Fibroblast of mammary gland (primary cell): ENCODE results near the gene TEDC2.

Experiments used
- DNase-seq: peaks from one replicate; pipeline ENCODE4 v3.0.0-alpha.2; 2010; ENCODE audit warnings: low read depth
- H3K4me3 ChIP-seq: 2 replicates; pipeline ENCODE4 v1.5.1; 2011; ENCODE audit warnings: low read depth, mild to moderate bottlenecking, low read length, moderate library complexity; ENCODE audit not compliant: control insufficient read depth
- TF ChIP-seq, protein P1 (sequence below): conservative IDR thresholded peaks from 2 replicates; pipeline ENCODE4 v1.5.1; 2011; ENCODE audit warnings: low read depth, low read length, inconsistent platforms; ENCODE audit not compliant: control insufficient read depth, insufficient read depth

The TEDC2 gene

DNA sequence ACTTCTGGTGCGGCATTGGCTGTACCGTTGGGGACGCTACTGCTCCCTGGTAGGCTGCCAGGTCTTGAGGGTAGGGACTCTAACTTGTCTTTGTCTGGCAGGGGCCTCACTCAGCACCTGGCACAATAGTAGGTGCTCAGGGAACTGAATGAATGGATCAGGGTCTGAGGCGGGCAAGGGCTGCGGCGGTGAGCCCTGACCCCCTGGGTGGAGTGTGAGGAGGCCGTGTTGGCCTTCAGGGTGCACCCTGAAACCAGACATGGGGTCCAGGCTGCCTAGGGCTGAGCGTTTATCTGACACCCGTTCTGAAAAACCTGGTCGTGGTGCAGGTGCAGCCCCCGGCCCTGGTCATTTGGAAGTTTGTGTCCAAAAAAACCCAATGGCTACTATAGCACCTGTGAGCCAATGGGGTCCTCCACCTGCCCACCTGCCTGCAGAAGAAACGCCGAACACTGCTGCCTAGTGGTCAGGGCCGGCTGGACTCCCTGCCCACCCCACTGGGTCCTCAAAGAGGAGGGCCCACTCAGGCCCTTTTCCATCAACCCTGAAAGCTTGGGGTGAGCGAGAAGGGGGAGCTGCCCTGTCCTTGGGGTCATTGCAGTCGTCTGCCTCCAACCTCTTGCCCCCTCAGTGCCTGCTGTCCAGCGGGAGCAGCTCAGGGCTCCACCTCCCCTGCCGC lies 49.0 kb downstream of the TEDC2 start:
- DNase-seq: no peak
- H3K4me3 ChIP-seq: no peak overlapping the region
- TF ChIP-seq, protein P1, sequence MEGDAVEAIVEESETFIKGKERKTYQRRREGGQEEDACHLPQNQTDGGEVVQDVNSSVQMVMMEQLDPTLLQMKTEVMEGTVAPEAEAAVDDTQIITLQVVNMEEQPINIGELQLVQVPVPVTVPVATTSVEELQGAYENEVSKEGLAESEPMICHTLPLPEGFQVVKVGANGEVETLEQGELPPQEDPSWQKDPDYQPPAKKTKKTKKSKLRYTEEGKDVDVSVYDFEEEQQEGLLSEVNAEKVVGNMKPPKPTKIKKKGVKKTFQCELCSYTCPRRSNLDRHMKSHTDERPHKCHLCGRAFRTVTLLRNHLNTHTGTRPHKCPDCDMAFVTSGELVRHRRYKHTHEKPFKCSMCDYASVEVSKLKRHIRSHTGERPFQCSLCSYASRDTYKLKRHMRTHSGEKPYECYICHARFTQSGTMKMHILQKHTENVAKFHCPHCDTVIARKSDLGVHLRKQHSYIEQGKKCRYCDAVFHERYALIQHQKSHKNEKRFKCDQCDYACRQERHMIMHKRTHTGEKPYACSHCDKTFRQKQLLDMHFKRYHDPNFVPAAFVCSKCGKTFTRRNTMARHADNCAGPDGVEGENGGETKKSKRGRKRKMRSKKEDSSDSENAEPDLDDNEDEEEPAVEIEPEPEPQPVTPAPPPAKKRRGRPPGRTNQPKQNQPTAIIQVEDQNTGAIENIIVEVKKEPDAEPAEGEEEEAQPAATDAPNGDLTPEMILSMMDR: no peak

DNA sequence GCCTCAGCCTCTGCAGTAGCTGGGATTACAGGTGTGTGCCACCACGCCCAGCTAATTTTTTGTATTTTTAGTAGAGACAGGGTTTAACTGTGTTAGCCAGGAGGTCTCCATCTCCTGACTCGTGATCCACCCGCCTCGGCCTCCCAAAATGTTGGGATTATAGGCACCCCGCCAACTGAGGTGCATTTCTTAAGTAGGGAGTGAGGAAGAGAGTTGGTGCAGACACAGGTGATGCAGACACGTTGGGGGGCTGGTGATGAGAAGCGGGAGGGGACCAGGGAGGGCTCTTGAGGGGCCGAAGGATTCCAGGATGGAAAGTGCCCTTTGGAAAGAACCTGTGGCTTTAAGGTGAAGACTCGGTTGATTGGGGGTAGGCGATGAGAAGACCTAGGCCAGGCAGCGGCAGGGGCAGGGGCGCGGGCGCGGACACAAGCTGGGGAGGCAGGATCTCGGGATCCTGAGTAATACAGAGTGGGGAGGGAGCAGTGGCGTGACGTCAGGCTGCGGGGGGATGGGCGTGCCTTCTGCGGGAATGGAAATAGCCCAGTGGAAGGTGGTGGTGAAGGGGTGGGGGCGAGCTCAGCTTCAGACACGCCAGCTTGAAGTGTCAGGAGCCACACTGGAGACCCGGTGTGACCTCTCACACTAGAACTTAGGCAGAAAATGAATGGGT lies 51.4 kb downstream of the TEDC2 start:
- DNase-seq: peak; percentile 78
- TF ChIP-seq, protein P1: no peak
- H3K4me3 ChIP-seq: peak overlapping the region; percentile 29

DNA sequence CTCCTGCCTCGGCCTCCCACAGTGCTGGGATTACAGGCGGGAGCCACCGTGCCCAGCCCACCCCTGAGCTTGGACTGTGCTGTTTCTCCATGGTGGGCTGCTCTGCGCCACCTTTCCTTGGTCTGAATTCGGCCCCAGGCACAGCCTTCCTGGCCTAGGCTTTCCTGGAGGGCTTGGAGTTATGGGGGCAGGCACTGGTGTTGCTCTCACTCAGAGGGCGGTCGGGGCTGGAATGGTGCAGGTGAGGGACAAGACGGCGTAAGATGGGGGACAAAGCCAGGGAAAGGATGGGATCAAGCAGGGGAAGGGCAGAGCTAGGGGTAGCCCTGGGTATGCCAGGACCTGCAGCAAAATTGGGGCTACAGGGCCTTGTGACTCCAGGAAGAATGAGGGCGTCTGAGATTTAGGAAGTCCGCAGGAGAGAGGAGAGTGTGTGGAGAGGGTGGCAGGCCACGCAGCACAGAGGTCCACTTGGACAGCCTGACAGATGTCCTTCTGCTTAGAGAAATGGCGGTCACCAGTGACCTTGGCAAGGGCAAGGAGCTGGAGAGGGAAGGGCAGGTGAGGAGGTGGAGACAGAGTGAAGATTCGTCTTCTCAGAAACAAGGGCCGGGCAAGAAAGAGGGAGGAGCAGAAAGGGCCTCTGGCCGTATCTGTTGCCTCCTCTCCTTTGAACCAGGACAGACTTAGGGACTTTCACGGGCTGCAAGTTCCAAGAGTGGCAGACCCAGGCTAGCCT lies 52.3 kb downstream of the TEDC2 start:
- DNase-seq: no peak
- TF ChIP-seq, protein P1: no peak
- no peak overlapping the region for H3K4me3 ChIP-seq

DNA sequence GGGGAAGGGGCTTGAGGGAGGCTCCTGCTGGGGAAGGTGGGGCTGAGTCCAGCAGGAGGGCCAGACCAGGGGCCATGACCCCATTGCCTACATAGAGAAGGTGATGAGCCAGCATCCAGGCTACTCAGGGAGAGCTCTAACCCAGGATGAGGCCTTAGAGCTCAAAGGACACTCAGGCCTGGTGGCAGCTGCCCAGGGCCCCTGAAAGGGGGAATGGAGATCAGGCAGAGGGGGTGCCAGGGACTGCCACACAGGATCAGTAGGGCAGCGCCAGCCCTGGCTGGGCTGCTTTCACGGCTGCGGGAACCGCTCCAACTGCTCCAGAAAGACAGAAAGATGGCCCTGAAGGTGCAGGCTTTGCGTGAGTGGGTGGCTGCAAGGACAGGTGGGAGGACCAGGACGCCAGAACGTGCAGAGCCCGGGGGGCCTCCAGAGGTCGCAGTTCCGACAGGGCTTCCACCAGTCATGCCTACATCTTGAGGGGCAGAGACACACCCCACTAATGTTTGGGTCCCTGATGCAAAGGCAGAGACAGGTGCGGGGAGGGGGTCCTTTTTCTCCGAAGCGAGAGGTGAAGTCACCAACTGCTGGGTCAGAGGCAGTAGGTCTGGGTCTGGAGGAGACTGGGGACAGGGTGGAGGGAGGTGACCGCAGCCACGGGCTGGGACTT lies 53.0 kb downstream of the TEDC2 start:
- TF ChIP-seq, protein P1: no peak
- peak overlapping the region; percentile 9 for H3K4me3 ChIP-seq
- DNase-seq: no peak

DNA sequence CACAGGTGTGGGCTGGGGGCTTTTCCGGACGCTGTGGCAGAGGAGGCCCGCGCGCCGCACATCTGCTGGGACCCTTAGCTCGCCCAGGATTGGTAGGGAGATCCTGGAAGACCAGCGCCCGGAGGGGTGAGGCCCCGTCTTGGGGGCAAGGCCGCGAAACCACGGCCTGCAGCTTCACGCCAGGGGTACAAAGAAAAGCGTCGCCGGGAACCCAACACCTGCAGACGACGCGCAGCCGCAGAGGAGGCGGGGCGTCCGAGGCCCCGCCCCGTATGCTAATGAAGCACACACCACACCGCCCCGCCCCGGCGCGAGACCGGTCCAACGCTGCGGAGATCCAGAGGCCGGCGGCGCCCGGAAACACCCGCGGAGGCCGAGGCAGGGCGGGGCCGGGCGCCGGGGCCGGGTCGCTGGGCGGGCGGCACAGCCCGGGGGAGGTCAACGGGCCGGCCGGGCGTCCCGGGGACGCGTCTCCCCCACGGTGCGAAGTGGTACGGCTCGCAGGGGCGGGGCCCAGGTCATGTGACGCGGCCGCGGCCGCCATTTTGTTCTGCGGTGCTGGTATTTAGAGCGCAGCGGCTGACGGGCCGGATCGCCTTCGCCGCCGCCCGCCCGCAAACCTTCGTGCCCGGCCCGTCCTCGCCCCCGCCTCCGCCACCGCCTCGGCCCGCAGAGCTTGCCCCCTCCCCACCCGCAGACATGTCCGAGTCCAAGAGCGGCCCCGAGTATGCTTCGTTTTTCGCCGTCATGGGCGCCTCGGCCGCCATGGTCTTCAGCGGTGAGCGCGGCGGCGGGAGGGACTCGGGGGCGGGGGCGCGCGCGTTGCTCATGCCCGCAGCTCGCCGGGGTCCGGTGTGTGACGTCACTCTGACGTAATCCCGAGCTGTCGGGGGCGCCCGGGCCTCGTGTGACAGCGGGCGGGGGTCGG lies 53.8 kb downstream of the TEDC2 start, which contains the start of gene ATP6V0C:
TSS of gene ATP6V0C (plus strand) at position 548 of the 928 bp plus-strand sequence. CDS start at position 700, 152 bp downstream.
- peak within 1 kb of the TSS; percentile 86 for H3K4me3 ChIP-seq
- peak; percentile 77 for DNase-seq
- TF ChIP-seq, protein P1: no peak
